Fibroblast of upper back skin (primary cell): ENCODE results near the gene LHPP.

ENCODE experiments used
- DNase-seq: peaks from one replicate; pipeline ENCODE4 v3.0.0-alpha.2; 2013

LHPP gene

GRCh38 chr10:124611738-124612137, 150.1 kb downstream of the LHPP start:
- no peak for DNase-seq

DNA sequence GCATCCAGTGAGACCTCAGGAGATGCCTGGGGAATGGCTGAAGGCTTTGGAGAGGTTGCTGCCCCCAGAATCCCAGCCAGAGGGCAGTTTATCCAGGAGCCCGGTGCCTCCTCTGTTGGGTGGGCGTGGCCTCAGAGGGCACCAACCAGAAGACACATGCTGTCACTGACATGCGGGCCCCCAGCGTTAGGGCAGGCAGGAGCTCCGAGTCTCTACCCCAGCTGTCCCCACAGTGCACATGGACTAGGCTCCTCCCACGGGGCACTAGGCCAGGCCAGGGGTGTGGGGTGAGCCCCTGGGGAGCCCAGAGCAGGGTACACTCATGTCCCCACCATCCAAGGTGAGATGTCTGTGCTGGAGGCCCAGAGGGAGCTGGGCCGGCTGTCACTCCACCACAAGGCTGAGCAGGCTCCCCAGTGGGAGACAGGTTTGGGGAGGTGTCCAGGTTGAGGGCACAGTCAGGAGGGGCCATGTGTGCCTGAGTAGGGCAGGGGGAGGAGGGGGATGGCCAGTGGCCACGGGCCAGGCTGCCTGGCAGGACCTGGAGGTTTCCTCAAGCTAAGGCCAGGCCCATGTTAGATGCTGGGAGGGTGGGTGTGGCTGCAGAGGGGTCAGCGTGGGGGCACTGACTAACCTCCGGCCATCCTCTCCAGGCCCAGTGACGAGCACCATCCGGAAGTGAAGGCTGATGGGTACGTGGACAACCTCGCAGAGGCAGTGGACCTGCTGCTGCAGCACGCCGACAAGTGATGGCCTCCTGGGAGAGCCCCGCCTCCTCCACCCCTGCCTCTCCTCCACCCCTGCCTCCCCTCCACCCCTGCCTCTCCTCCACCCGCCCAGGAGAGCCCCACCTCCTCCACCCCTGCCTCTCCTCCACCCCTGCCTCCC, 151.2 kb downstream of the LHPP start:
- DNase-seq = no peak

DNA sequence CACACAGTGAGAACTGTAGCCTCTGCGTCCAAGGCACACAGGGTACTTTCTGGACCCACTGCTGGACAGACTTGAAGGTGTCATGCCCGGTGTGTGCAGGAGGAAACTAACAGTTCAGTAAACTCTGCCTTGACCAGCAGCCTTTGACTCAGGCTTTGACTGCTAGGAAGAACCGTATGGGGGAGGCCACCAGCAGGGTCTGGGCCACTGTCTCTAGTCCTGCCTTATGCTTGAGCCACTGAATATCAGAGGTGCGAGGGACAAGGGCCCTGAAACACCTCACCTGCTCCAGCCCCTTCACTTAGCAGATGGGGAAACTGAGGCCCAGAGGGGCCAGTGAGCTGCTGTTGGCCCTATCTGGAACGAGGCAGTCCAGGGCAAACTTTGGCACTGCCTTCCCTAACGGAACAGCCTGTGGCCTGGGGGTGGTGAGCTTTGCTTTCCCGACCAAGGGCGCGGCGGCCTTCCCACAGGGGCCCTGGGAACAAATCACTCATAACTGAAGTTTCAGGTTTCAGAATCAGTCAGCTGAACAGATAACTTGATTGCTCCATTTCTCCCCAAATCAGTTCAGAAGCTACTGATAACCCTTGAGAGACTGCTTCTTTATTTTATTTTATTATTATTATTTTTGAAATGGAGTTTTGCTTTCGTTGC, 152.5 kb downstream of the LHPP start:
- no peak for DNase-seq

GRCh38 chr10:124615259-124615658, 153.6 kb downstream of the LHPP start:
- DNase-seq = no peak

DNA sequence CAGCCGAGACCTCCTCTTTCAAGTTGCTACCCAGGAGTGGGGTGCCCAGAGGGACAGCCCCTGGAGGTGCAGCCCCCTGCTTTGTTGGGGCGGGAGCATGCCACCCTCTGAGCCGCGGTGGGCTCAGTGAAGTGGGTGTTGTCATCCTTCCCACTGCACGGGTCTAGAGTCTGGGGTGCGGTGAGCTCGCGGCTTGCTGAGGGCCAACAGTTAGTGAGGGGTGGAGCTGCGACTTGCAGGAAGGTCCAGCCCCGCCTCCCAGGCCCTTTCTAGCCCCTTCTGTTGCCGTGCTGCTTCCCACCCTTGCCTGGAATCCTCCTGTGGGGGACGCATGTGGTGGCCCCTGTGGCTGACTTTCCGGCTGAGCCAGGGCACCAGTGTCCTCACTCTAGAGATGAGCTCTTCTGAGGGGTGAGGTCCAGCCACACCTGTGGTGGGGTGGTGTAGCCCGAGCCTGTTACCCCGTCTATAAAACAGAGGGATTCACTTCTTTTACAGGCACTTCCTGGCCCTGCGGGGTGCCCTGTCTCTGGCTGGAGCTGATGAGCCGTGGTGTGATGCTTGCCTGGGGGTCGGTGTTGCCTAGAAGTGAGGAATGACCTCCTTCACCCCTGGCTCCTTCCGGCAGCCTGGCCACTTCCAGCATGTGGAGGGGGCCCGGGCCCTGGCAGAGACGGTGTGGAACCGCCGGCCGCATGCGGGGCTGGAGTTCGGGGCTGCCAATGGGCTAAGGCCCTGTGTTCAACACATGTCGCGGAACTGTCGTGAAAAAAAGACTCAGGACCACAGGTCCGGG, 154.6 kb downstream of the LHPP start:
- no peak for DNase-seq

GRCh38 chr10:124616836-124617130, 155.2 kb downstream of the LHPP start:
- DNase-seq = no peak

DNA sequence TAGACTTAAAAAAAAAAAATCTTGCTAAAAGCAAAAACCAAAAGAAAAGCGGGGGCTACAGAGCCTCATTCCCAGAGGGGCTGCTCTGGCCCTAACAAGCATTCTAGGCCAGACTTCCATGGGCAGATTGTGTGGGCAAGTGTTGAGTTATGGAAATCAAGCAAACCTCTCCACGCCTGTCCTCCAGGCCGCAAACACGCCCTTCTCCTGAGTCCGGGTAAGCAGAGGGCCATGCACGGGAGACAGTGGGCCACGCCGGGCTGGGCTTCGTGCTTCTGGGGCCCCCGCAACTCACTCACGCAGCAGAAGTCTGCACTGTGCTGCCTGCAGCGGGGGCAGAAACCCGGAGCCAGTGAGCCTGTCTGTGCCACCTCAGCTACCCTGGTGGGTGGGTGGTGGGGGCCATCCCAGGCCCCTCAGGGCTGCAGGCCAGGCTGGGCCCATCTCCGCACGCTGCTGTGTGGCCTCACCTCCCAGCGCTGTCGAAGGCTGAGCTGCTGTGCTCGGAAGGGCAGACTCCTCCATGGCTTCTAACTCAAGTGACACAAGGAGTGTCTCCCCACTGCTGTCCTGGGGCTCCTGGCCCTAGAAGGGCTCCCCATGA, 156.9 kb downstream of the LHPP start:
- DNase-seq = no peak

DNA sequence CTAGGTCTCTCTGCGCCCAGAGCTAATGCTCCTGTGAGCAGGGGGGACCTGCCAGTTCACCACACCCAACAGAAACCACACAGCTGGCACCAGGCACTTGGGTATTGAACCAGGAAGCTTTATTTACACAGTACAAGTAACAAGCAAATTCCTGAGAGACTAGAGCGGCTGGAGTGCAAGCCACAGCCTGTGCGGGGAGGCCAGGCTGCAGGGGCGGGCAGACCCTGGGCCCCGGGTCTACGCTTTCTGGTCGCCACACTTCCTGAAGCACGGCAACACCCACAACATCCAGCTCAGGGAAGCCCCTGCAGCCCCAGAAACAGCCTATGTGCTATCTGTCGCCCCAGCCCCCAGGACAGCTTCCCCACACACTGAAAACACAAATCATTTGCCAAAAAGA, 157.6 kb downstream of the LHPP start:
- no peak for DNase-seq

DNA sequence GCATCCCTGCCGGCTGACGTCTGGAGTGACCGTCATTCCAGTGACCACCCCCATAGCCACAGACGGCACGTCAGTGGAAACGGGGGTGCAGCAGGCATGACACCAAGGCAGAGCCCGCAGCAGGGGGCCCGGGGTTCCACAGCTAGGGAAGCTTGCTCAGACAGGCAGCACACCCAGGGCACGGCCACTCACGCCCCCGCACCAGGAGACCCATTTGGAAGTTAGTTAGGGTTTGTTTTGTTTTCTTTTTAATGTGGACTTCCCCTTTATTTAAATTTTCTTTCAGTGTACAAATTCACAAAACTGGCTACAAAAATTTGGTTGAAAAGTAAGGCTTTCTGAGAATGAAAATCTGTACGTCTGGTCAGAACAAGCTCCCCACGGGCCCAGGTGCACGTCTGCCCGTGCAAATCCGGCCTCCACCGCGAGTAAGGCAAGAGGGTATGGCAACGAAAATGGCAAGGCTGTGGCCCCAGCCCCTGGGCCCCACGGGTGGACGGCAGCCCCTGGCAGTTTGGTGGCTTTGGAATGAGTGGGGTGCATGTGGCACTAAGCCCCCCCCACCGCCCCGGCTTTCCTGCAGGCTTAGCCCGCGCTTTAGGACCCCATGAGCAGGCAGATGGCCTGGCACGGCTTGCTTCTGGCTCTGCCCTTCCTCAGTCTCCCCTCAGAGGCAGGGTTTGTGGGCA, 158.3 kb downstream of the LHPP start:
- no peak for DNase-seq

GRCh38 chr10:124621637-124622036, 160.0 kb downstream of the LHPP start:
- no peak for DNase-seq

- DNase-seq = no peak
These were observed 160.5 kb downstream of the LHPP start for GRCh38 chr10:124622158-124622557.

GRCh38 chr10:124622866-124623536, 161.4 kb downstream of the LHPP start:
- no peak for DNase-seq

- DNase-seq = no peak
These were observed 162.4 kb downstream of the LHPP start for GRCh38 chr10:124624006-124624405.

DNA sequence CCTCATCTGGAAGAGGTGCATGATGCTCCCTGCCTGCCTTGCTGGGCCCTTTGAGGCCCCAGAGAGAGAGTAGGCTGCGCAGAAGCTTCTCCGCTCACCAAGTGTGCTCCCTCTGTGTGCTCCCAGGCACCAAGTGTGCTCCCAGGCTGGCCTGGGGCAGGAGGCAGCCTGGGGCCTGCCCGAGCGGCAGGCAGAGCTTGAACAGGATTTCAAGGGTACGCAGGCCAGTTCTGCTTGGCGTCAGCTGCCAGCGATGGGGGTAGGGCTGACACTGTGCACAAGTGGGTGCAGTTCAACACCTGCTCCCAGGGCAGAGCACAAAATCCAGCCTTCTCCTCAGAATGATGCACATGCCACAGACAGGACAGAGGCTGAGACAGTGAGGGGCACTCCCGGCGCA, 162.8 kb downstream of the LHPP start:
- DNase-seq = no peak

DNA sequence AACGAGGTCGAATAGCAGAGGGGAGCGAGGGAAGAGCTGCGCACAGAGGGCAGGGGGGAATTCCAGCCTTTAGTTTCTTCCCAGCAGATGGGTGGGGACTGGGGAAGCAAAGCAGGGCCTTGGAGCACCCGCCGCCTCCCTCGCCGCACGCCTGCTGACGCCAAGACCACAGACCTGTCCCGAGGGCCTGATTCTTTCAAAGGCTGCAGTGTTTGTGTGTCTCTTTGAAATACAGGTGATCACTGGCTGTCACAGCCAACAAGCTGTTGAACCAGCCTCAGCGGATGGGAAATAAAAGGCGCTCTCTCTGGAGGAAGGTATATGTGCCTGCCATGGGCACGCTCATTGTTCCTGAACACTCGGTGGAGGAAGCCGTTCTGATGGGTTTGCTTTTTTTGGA, 163.3 kb downstream of the LHPP start:
- no peak for DNase-seq

GRCh38 chr10:124625831-124626238, 164.2 kb downstream of the LHPP start:
- no peak for DNase-seq

- DNase-seq = no peak
These were observed 165.2 kb downstream of the LHPP start for GRCh38 chr10:124626759-124627380.

GRCh38 chr10:124627866-124628675, 166.4 kb downstream of the LHPP start:
- DNase-seq = no peak

- DNase-seq = no peak
These were observed 167.0 kb downstream of the LHPP start for GRCh38 chr10:124628676-124629021.

GRCh38 chr10:124629415-124629814, 167.8 kb downstream of the LHPP start:
- no peak for DNase-seq

- no peak for DNase-seq
These were observed 168.2 kb downstream of the LHPP start for GRCh38 chr10:124629842-124630241.
